Ureter (tissue), 1 donor: ENCODE measurements around the gene UQCRHL. TPM values are rescaled to one million over a fixed set of nuclear protein-coding genes. Genes with fewer than 3 reads are reported as not detected.
"Not testable (repeated sequence)": the region's sequence is repeated elsewhere in the genome, so short reads cannot be mapped to it uniquely, and the experiment has no call there.

Experiments used
- DNase-seq: peaks from one replicate; pipeline ENCODE4 v3.0.0-alpha.2; 2020; ENCODE audit warnings: low spot score
- total RNA-seq: library from RNA; stranded (reverse); gene quantifications from one replicate; pipeline ENCODE4 v1.2.4, GENCODE V29; 2023
- donor health status: DM: yes; HTN: yes; CAD: no.

The UQCRHL gene
- total RNA-seq, 1 donor from 2014 or later = 0.96 TPM

DNA sequence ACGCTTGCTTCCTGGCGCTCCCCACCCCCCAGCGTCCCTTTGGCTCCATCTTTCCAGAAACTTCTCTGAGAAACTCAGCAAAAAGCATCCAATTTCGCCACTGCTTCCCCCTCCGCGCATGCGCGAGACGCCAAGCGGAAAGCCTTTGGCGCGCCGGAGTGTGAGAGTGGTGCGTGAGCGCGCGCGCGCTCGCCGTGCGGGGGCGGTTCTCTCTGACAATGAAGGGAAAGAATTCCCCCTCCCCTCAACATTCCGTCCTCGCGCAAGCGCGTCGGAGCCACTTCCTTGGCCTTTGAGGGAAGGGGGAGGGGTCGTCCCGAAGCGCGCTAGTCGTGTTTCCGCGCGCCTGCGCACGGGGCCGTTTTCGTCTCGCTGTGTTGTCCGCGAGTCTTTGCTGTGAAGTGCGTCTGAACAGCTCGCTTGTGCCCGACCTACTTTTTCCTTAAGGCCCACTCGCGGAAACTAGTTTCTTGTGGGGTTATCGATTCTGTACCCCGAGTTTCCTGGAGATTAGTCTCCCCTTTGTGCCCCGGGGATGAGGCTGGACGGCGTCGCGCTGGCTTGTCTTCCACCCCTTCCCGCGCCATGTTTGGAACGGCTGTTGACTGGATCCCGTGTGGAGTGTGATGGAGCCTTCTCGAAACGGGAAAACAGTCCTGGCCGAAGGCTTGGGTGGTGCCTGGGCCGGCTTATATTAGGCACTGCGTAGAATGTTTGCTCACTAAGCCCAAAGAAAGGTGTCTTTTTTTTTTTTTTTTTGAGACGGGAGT lies 28.5 kb upstream of the UQCRHL start:
- peak; percentile 100 for DNase-seq

DNA sequence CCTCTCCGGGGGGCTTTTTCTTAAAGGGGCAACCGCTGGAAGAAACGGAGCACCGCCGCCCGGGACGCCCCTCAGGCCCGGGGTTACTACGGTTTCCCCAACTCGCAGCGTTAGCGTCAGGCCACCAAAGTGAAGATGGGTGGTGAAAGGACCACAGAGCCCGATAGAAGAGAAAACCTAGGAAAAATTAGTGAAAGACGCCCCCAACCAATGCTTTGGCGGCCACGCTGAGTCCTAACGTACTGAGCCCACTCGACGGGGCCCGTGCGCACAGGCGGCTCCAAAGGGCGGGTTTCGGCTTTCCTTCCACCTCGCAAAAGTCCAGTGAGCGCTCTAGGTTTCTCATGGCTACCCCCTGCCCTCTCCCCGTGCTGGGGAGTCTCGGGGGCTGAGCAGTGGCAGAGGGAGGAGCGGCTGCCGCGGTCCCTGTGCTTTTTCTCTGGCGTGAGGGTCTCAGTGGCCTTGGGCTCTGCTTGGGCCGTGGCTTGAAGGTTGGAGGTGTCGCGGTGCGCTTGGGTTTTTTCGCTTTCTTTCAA lies 27.8 kb upstream of the UQCRHL start:
- no peak for DNase-seq

DNA sequence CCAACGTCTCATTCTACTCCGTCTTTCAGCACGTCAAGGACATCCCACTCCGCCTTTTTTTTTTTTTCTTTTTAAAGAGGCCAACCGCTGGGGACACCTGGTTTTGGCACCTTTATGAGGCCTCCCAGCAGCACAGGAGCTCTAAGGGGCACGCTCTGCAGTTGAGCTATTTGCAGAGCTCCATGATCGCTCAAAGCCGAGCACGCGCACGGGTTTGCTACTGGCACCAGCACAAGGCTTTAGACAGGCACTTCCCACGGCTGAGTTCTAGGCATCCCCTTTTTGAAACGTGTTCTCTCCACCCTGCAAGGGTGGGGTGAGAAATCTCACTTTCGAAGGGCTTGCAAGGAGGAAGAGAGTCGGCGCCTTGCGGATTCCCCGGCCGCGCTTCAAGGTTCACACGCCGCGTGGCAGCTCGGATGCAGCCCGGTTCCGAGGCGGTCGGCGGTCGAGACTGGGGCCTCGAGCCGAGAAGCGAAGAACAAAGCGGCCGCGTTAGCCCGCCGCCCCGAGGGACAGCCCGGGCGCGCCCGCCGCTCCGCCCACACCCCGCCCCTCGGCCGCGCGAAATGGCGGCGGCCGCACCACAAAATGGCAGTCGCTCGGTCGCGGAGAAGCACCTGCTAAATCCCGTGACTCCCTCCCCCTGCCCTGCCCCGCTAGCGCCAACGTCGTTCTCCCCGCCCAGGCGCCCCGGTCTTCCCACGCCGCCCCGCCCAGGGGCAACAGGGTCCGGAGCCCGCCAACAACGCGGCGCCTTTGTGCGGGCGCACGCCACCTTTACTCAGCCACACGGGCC lies 27.2 kb upstream of the UQCRHL start:
- DNase-seq = peak; percentile 90

DNA sequence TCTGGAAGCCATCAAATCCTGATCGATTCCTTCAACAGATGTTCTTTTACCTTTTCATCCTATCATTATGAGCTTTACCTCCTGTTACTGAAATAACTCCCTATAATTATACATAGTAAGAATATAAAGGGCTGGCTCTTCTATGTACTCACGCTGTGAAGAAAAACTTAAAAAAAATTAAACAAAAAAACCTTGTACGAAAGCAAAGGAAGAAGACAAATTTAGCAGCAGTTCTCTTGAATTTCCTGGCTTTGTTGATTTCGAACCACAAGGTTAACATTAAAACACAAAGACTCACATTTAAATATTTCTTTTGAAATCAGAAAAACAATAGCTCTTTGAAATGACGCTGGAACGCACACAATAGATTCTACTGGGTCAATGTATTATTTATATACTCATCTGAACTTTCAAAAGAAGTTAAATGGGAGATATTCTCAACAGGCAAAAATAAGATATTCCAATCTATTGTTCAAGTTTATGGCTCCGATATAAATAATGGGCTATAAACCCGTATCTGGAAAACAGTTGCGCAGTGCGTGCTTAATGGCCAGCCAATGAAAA lies 26.5 kb upstream of the UQCRHL start:
- no peak for DNase-seq

DNA sequence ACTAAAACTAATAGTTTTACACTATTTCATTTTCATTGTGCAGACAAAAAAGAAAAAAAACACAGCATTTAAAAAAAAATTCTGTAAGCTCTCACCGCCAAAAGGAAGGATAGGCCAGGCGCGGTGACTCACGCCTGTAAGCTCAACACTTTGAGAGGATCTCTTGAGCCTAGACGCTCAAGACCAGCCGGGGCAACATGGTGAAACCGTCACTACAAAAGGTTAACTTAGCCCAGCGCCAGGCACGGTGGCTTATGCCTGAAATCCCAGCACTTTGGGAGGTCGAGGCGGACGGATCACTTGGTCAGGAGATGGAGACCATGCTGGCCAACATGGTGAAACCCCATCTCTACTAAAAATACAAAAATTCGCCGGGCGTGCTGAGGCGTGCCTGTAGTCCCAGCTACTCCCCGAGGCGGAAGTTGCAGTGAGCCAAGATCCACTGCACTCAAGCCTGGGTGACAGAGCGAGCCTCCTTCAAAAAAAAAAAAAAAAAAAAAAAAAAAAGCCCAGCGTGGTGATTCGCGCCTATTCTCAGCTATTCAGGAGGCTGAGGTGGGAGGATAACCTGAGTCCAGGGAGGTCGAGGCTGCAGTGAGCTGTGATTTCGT lies 25.7 kb upstream of the UQCRHL start:
- DNase-seq = peak; percentile 76

DNA sequence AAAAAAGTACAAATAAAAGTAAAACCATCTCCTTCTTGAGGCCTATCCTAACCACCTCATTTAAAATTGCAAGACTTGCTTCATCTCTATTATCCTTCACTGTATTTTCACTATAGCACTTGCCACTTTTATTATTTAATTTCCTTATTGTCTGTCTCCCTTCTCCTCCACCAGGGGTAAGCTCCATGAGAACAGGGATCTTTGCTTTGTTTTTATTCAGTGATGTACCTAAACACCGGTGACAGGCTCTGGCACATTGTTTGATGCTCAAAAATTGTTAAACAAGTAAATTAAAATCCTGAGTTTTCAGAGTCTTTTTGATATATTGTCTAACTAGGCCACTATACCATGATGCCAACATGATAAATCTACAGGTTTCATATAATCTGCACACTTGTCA lies 22.8 kb upstream of the UQCRHL start:
- no peak for DNase-seq

DNA sequence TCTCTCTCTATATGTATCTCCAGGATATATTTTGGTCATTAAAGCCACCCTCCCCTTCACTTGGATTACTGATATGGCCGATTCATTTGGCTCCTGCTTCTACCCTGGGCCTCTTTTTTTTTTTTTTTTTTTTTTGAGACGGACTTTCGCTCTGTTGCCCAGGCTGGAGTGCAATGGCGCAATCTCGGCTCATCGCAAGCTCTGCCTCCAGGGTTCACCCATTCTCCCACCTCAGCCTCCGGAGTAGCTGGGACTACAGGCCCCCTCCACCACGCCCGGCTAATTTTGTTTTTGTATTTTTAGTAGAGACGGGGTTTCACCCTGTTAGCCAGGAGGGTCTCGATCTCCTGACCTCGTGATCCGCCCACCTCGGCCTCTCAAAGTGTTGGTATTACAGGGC lies 21.5 kb upstream of the UQCRHL start:
- DNase-seq = not testable (repeated sequence)

DNA sequence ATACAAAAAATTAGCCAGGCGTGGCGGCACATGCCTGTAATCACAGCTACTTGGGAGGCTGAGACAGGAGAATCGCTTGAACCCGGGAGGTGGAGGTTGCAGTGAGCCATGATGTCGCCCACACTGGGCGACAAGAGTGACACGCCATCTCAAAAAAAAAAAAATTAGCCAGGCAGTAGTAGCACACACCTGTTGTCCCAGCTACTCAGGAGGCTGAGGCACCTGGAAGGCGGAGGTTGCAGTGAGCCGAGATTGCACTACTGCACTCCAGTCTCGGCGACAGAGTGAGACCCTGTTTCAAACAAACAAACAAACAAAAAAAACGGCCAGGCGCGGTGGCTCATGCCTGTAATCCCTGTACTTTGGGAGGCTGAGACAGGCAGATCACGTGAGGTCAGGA lies 20.1 kb upstream of the UQCRHL start:
- not testable (repeated sequence) for DNase-seq

DNA sequence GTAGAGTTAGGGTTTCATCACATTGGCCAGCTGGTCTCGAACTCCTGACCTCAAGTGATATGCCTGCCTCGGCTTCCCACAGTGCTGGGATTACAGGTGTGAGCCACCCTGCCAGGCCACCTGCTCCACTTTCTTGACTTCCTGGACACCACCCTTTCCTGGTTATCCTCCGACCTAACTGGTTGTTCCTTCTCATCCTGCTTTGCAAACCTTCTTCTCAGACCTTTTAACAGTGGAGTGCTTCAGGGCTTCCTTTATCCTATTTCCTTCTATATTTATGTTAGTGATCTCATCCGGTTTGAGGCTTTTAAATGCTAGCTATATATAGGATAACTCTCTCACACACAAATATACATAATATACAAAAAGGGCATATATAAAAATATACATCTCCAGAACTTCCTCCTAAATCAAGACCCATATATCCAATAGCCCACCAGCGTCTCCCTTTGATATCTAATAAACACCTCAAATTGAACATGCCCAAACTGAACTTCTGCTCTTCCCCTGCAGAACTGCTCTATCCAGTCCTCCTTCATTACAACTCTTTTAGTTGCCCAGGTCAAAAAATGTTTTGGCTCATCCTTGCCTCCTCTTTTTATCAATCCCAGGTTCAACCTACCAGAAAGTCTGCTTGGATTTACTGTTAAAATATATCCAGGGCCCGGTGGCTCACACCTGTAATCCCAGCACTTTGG lies 19.5 kb upstream of the UQCRHL start:
- DNase-seq = no peak

DNA sequence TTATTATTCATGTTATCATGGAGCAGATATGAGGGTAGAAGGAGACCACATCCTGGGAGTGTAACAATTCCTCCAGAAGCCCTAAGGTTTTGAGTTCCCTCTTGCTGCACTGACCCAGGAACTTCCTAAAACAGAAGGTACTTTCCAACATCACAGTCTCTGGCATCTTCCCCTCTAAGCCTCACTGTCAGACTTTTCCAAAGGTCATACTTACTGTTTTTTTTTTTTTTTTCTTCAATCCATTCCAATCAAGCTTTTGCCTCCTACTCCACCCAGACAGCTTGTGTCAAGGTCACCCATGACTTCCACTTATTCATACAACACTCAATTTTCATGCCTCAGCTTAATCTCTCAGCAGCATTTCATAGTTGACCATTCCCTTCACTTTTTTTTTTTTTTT lies 18.4 kb upstream of the UQCRHL start:
- DNase-seq = no peak

DNA sequence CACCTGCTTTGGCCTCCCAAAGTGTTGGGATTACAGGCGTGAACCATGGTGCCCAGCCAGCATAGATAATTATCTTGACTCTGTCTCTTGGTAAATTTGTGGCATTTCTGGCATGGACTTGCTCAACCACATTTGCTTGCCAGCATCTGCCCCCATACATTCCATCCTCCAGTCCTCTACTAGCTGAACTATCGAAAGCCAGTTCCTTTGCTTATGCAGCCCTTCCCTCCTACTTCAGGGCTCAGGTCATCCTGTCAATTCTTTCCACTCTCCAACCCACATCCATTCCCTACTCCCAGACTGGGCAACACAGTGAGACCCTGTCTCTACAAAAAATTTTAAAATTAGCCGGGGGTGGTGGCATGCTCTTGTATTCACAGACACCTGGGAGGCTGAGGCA lies 13.0 kb upstream of the UQCRHL start:
- DNase-seq = no peak

DNA sequence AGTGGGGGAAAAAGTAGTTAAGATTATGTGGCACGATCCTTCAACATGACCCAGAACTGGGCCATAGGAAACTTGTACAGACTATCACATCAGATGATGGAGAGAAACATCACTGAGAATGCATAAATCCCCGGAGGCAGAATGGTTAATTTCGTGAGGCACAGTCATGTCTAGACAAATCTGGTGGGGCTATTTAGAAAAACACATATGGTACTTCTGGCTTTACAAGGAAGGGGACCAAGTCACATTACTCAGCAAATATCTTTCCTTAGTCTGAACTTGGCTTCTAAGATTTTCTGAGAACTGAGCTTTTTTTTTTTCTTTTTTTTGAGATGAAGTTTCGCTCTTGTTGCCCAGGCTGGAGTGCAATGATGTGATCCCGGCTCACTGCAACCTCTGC lies 9.2 kb upstream of the UQCRHL start:
- no peak for DNase-seq

DNA sequence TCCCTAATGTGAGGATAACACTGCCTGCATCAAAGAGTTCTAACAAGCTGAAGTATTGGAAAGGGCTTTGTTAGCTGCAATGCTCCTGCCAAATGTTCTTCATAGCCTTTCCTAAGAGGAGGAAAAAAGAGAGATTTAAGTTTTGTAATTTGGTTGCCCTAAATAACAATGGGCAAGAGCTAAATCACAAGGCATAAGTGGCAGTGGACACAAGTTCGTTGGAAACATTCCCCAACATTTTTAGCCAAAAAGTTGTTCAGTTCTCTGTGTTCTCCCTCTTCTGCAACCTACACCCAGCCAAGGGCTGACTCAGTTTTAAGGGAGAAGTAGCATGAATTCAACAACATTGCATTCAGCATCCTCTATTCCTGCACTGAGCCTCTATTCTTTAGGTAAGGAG lies 2.6 kb upstream of the UQCRHL start:
- no peak for DNase-seq

DNA sequence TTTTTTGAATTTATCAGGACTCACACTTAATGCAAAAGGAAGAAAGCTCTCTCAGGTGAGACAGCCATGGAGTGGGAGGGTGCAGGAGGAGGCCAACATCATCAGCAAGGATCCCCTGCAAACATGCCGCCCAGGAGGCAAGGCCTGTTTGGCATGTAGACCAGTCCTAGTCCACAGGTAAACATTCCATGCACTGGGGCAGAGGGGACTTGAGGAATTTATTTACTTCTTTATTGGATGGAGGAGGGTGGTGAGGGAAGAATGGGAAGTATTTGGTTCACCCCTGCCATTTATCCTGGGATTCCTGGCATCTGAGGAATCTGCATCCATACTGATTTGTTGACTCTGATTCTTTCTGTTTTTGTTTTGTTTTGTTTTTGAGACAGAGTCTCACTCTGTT lies 1.5 kb upstream of the UQCRHL start:
- no peak for DNase-seq

DNA sequence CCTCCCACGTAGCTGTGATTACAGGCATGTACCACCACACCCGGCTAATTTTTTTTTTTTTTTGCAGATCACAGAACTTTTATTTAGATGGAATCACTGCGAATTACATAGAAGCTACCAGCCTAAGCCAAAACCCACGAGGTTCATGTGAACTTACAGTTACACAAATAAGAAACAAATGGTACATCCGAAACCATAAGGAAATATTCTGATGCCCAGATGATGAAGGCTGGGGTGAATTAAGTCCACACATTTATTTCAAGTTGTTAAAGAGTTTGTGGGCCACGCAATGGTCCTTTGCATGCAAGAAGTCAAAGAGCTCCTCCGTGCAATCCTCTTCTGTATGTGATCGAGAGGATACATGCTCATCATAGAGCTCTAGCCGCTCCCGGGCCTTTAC lies 328 bp downstream of the UQCRHL start:
- no peak for DNase-seq

DNA sequence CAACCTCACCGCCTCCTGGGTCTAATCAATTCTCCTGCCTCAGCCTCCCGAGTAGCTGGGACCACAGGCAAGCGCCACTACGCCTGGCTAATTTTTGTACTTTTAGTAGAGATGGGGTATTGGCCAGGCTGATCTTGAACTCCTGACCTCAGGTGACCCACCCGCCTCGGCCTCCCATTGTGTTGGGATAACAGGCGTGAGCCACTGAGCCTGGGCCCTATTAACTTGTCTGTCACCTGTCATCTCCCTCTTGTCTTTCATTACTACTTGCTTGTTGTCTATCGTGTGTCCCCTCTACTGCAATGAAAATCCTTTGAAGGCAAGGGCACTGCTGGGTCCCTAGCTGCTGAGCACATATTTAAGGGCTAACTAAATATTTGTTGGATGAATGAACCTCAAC lies 3.4 kb downstream of the UQCRHL start:
- no peak for DNase-seq

DNA sequence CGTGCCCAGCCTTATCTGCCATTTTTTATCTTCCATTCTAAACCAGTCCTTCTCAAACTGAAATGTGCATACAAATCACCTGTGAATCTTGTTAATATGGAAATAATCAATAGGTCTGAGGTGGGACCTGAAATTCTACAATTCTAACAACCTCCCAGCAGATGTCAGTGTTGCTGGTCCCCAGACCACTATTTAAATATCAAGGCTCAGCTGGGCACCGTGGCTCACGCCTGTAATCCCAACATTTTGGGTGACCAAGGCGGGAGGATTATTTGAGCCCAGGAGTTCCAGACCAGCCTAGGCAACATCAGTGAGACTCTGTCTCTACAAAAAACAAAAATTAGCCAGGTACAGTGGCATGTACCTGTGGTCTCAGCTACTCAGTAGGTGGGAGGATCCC lies 4.1 kb downstream of the UQCRHL start:
- DNase-seq = no peak

DNA sequence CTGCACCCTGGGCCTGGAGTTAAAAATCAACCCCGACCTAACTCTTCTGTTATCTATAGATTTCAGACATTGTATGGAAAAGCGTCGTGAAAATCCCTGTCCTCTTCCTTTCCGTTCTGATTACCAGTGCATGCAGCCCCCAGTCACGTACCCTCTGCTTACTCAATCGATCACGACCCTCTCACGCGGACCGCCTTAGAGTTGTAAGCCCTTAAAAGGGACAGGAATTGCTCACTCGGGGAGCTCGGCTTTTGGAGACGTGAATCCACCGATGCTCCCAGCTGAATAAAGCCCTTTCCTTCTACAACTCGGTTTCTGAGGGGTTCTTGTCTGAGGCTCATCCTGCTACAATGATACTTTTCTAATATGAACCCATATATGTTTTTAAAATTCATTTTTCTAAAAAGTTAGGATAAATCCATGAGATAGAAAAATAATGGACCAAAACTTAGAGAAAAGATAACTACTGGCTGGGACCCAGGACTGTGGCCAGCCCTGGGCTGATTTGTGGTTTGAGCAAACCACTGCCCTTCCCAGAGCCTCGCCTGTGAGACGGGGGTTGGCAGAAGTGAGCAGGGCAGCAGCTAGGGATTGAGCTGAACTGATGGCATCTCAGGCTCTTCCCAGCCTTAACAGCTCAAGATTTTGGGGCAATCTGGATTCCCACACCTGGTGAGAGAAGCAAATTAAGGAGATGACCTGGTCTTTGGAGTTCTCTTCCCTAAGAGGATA lies 5.0 kb downstream of the UQCRHL start:
- no peak for DNase-seq

DNA sequence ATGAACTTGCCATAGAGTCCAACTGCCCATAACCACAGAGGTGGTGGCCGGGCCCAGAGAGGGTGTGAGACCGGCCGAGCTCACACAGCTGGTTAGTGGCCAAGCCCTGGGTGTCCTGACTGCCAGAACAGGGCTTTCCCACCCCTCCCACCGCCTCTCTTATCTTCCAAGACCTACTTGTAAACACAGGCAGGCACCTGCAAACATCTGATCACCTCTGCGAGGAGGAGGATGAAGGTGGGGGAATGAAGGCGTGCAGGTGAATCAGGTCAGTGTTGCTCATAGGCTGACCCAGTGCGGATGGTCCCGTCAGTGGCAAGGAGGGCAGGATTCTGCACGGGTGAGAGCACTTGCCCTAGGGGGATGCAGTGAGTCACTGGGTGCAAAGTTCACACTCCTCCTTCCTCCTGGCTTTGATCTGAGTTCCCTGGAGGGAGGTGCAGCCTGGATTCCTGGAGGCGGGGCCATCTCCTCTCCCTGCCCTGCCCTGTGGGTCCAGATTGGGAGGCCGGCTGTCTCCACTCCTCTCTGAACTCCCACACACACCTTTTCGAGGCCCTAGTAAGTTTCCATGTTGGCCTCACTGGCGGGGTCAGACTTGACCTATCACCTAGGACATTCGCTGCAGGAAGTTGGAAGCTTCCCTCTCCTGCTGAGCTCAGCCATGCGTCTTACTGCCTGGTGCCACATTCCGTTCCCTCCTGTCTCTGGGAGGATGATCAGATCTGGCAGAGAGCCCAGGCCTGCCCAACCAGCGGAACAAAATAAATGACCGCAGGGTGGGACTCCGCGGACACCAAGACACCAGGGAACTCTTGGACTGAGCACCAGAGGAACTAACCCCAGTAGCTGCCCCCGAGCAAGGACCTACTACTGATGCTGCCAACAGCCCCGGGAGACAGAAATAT lies 7.3 kb downstream of the UQCRHL start:
- peak; percentile 87 for DNase-seq
